ENCODE data around the gene FAM227B.
"Not testable (repeated sequence)": the region's sequence is repeated elsewhere in the genome, so short reads cannot be mapped to it uniquely, and the experiment has no call there.

FAM227B gene

GRCh38 chr15:49435174-49435573 lies 185.4 kb downstream of the FAM227B start:
- no peak for DNase-seq

DNA sequence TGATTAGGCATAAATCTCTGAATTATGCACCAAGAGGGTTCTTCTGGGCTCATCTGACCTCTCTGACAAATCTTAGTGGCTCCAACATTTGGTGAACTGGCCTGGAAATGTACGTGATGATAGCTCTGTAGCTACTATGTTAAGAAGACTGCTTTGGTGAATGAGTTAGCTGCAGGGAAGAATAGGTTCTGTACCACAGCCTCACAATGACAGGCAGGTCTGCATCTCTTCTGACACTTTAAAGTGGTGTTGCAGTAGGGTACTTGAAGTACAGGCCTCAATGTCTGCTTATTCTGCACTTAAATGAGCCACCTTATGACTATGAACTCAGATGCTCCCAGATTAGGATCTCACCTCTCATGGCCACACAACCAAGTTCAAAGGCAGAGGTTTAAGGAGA lies 190.6 kb downstream of the FAM227B start:
- DNase-seq: no peak

DNA sequence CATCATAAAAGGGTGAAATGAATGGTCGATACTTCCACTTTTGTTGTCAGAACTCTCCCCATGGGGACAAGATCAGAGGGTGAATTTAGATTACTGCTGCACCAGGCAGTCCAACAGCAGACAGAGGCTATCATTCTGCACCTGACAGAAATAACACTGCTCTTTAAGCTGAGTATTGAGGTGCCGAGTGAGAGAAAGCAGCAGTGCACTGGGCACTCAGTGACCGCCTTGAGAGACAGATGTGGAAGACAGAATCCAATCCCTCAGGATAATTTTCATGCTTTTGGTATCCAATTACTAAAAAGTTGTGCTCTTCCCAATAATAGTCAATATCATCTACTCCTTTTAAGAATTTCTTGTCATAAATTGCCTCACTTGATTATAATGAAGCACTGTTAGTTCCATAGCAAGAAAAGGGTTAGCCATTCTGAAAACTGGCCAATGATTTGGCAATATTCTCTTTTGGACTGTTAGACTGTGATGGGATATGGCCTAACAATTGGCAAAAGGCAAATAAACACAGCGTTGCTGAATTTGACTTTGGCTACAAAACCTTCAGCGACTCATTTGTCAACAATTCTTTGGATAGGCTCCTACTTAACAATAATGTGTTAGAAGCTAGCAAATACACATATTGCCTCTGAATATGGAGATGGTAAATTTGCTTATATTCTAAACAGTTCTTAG lies 192.1 kb downstream of the FAM227B start:
- no peak for DNase-seq

DNA sequence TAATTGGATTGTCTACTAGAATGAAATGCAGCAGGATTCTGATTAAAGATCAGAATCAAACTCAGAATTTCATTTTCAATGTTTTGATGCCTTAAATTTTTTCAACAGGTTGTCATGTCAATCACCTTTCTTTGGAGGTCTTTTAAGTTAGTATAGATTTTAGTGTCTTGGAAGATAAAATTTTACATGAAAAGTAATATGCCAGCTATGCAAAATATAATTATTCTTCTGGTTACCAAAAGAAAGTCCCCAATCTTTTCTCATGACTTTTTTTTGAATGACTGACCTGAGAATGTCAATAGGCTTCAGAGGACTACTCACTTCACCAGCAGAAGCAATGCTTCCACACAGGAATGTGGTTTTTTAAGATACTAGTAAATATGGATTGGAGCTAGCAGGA lies 193.2 kb downstream of the FAM227B start:
- no peak for DNase-seq

GRCh38 chr15:49424954-49425353 lies 195.7 kb downstream of the FAM227B start:
- no peak for DNase-seq

- DNase-seq: no peak
Measured at GRCh38 chr15:49423901-49424550, 196.6 kb downstream of the FAM227B start.

- no peak for DNase-seq
Measured at GRCh38 chr15:49423021-49423420, 197.6 kb downstream of the FAM227B start, which contains the start of gene FGF7. Gene FGF7 (plus strand): TSS chr15:49423242. CDS start chr15:49424298, 1,056 bp downstream.

- no peak for DNase-seq
Measured at GRCh38 chr15:49421991-49422390, 198.6 kb downstream of the FAM227B start.

DNA sequence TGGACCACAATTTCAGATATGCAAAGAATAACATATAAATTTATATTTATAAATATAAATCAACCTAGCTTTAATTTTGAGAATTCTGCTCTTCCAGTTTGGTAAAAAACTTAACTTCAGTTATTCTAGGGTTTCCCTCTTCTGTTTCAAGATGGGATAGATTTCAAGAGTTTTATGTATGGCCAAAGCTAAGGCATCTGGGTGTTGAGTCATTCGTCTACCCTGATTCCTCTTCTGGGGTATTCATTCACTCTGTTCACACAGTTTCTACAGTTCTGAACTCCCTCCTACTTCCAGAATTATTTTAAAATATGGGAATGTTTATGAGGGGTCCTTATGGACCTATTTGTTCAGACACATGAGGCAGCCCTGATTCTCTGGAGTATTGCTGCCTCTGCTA lies 201.8 kb downstream of the FAM227B start:
- DNase-seq: no peak

DNA sequence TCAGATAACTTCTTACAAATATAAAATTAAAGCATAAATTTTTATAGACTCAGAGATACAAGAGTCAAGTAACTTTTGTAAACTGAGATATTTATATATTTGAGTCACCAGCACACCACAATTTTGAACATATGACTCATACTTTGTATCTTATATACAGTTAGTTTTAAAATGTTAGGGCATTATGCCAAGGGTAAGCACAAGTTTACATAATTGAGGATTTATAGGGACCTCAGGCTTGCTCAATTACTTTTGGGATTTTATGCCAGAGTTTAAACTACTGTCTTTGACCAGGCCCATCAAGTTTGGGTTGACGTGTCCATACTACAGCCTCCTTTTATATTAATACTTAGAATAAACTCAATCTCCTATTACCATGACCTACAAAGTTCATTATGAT lies 205.0 kb downstream of the FAM227B start:
- DNase-seq: no peak

GRCh38 chr15:49415149-49415548 lies 205.5 kb downstream of the FAM227B start:
- no peak for DNase-seq

GRCh38 chr15:49412797-49413196 lies 207.8 kb downstream of the FAM227B start:
- DNase-seq: no peak

DNA sequence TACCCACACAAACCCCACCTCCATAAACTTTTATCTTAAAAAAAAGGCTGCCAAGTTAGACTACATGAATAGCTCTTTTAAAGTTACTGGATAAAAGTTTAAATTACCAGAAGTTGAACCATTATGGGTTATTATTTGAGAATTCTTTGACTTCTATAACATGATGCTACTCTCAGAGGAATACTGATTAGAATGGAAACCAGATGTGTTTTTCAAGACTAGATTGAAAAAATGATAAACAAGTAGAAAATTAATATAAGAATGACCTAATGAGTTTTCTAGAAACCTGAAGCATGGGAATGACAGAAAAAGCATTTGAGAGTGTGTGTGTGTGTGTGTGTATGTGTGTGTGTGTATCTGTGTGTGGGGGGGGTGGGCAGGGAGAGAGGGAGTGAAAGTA lies 210.0 kb downstream of the FAM227B start:
- no peak for DNase-seq

GRCh38 chr15:49406352-49407118 lies 214.1 kb downstream of the FAM227B start:
- DNase-seq: no peak

GRCh38 chr15:49402515-49403296 lies 217.9 kb downstream of the FAM227B start:
- DNase-seq: not testable (repeated sequence)

DNA sequence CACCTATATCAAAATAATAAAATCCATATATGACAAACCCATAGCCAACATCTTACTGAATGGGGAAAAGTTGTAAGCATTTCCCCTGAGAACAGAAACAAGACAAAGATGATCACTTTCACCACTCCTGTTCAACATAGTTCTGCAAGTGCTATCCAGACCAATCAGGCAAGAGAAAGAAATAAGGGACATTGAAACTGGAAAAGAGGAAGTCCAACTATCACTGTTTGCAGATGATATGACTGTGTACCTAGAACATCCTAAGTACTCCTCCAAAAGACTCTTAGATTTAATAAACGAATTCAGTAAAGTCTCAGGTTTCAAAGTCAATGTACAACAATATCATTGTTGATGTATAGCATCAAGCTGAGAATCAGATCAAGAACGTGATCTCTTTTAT lies 233.1 kb downstream of the FAM227B start:
- no peak for DNase-seq

DNA sequence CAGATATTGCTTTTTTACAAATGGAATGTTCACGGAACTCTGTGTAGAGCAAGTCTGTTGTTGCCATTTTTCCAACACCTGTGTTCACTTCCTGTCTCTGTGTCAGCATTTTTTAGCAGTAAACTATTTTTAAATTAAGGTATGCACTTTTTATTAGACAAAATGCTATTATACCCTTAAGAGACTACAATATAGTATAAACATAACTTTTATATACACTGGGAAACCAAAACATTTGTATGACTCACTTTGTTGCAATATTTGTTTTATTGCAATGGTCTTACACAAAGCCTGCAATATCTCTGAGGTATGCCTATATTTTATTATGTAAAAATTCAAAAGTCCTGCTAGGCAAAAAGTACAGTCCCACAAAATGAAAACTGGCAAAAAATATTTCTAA lies 237.4 kb downstream of the FAM227B start:
- DNase-seq: no peak

- DNase-seq: no peak
Measured at GRCh38 chr15:49382394-49382793, 238.2 kb downstream of the FAM227B start.

DNA sequence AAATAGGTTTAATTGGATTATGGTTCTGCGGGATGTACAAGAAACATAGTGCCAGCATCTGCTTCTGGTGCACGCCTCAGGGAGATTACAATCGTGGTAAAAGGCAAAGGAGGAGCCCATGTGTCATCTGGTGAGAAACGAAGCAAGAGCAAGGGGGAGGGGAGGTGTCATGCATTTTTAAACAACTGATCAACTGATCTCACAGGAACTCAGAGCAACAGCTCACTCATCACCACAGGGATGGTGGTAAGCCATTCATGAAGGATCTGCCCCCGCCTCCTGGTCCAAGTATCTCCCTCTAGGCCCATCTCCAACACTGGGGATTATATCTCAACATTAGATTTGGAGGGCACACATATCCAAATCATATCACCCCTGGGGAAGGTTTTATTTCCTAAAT lies 239.7 kb downstream of the FAM227B start:
- no peak for DNase-seq

- no peak for DNase-seq
Measured at GRCh38 chr15:49379996-49380395, 240.6 kb downstream of the FAM227B start.

DNA sequence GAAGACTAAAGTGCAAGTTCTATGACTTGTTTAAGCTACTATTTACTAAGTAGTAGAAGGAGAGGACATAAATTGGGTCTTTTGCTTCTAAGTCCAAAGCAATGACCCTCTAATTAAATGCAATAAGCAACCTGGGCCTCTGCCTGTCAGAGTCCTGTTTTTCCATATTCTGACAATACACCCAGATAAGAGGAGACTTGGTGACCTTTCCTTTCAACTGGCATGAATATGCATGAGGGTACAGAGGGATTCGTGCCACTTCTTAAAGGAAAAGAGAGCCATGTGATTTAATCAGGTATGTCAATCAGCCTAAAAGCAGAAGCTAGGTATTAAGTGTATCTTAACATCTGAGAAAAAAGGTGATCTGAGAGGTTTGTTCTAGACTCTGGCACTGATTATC lies 248.3 kb downstream of the FAM227B start:
- no peak for DNase-seq

- no peak for DNase-seq
Measured at GRCh38 chr15:49370782-49371181, 249.8 kb downstream of the FAM227B start.

GRCh38 chr15:49366496-49366895 lies 254.1 kb downstream of the FAM227B start:
- DNase-seq: no peak

Measured in KG1 (cell line).